Activated CD4-positive, alpha-beta T cell treated with anti-CD3 and anti-CD28 coated beads for 36 hours (primary cell): ENCODE measurements around the gene ENPP7. TPM values are rescaled to one million over a fixed set of nuclear protein-coding genes. Genes with fewer than 3 reads are reported as not detected.
A peak's percentile ranks its signal among the peaks of the same experiment; 100 is the strongest.

Experiments
- ATAC-seq: fragments of 200-7000 bp; cut with Tn5 transposase; one replicate; pipeline ENCODE4 v1.10.0; 2021; ENCODE audit warnings: mild to moderate bottlenecking, moderate library complexity
- CTCF ChIA-PET: fragments of 350-600 bp; sonication (Branson Sonifier 250); formaldehyde crosslinking; loops from one replicate; lab custom pipeline; 2021; ENCODE audit warnings: antibody characterized with exemption; lab: Charles Lee
- POLR2A ChIA-PET: fragments of 350-600 bp; sonication (Branson Sonifier 250); formaldehyde crosslinking; loops from one replicate; lab custom pipeline; 2021; ENCODE audit warnings: antibody characterized with exemption, inconsistent platforms; lab: Charles Lee
- DNase-seq: peaks from one replicate; pipeline ENCODE4 v3.0.0-alpha.2; 2020
- H3K27ac Mint-ChIP-seq: one replicate; pipeline ENCODE4 v1.8.0; 2021; ENCODE audit warnings: mixed read lengths
- H3K27me3 Mint-ChIP-seq: one replicate; pipeline ENCODE4 v1.8.0; 2021; ENCODE audit warnings: mixed read lengths
- H3K36me3 Mint-ChIP-seq: one replicate; pipeline ENCODE4 v1.8.0; 2021; ENCODE audit warnings: low read depth, mixed read lengths
- H3K4me1 Mint-ChIP-seq: one replicate; pipeline ENCODE4 v1.8.0; 2021; ENCODE audit warnings: mixed read lengths
- H3K4me3 Mint-ChIP-seq: one replicate; pipeline ENCODE4 v1.8.0; 2021; ENCODE audit warnings: mild to moderate bottlenecking, moderate library complexity, mixed read lengths
- H3K9me3 Mint-ChIP-seq: one replicate; pipeline ENCODE4 v1.8.0; 2021; ENCODE audit warnings: low read depth, mixed read lengths
- intact Hi-C, 2 experiments: fragments of 100-400 bp; cut with DNase I in 1 of 2; cut with micrococcal nuclease in 1 of 2; formaldehyde crosslinking; loops; one replicate each; pipeline versions ENCODE4 v1.14.2 to v1.15.1; 2022 to 2024; cut with DNase I, micrococcal nuclease
- microRNA-seq: library from miRNA; unstranded; fragments of <30 nt; microRNA quantifications from one replicate; pipeline ENCODE4 v1.2.0, GENCODE V29; 2021; ENCODE audit warnings: borderline replicate concordance
- total RNA-seq, 2 experiments: library from RNA; stranded (reverse); gene quantifications; one replicate each; pipeline ENCODE4 v1.2.3, GENCODE V29; 2021

Gene ENPP7
- total RNA-seq, 2 experiments from 2014 or later = not detected

GRCh38 chr17:79789943-79790804 is 59.4 kb downstream of the ENPP7 start:
- Mint-ChIP-seq H3K4me3 (no peak overlapping the region), H3K9me3 (no peaks in the 10 kb centered on the region), H3K36me3 (no peaks in the 10 kb centered on the region), H3K27ac (no peak overlapping the region), H3K4me1 (peaks cover 4% of the 10 kb centered on the region), H3K27me3 (peaks cover 48% of the 10 kb centered on the region)
- CTCF ChIA-PET = interaction anchor here (0.7 to 1.5 kb wide), 7 partner anchors 9 to 406 kb away, joined by 3 to 5 read pairs (median 3); no protein-coding TSS in a partner anchor
- peak; percentile 56 for DNase-seq
- POLR2A ChIA-PET = no interaction called here
- intact Hi-C loops = loop anchor here (1.0 to 5.0 kb wide), 5 partner anchors 45 to 201 kb away; no protein-coding TSS in a partner anchor
- peak; percentile 34 for ATAC-seq

- POLR2A ChIA-PET = no interaction called here
- Mint-ChIP-seq H3K4me1 (peaks cover 9% of the 10 kb centered on the region), H3K9me3 (no peaks in the 10 kb centered on the region), H3K27ac (no peak overlapping the region), H3K27me3 (peaks cover 46% of the 10 kb centered on the region), H3K36me3 (no peaks in the 10 kb centered on the region), H3K4me3 (no peak overlapping the region)
- CTCF ChIA-PET = no interaction called here
- DNase-seq = peak; percentile 44
- intact Hi-C loops = loop anchor here (1.0 to 5.0 kb wide), 5 partner anchors 44 to 200 kb away; no protein-coding TSS in a partner anchor
- peak; percentile 11 for ATAC-seq
Observed at GRCh38 chr17:79790805-79791734, 60.3 kb downstream of the ENPP7 start.

- H3K4me3 Mint-ChIP-seq = no peak overlapping the region
- ChIA-PET POLR2A (no interaction called here), CTCF (no interaction called here)
Observed at GRCh38 chr17:79791735-79792161, 61.0 kb downstream of the ENPP7 start.

More at GRCh38 chr17:79791735-79792161, 61.0 kb downstream of the ENPP7 start:
- no peak overlapping the region for H3K27ac Mint-ChIP-seq
- H3K4me1 Mint-ChIP-seq = peaks cover 13% of the 10 kb centered on the region
- H3K36me3 Mint-ChIP-seq = no peaks in the 10 kb centered on the region
- peaks cover 42% of the 10 kb centered on the region for H3K27me3 Mint-ChIP-seq
- intact Hi-C loops = loop anchor here in 1 of 2 experiments (2.0 to 5.0 kb wide), 2 partner anchors 126 to 199 kb away; no protein-coding TSS in a partner anchor
- ATAC-seq (no peak), DNase-seq (no peak)
- H3K9me3 Mint-ChIP-seq = no peaks in the 10 kb centered on the region

Small RNA genes lying within 50 kb of the gene (microRNA-seq; reads per million reads assigned to microRNA genes)
- 2.1 reads per million for gene MIR4739

Other genes starting within 250 kb of the ENPP7 start
- under 1 TPM in 1 of 2 experiments, not detected in 1; 0.11 TPM for gene RBFOX3, start 119.9 kb upstream of the ENPP7 start, total RNA-seq
- 1 to 10 TPM; 4.2 to 4.3 TPM for gene CBX2, start 47.2 kb downstream of the ENPP7 start, total RNA-seq
- gene CBX8, start 66.1 kb downstream of the ENPP7 start, total RNA-seq = 1 to 10 TPM; 4.7 to 6.0 TPM
- gene CBX4, start 108.5 kb downstream of the ENPP7 start, total RNA-seq = 10 to 100 TPM; 14.9 to 18.5 TPM